Duodenal mucosa (tissue), 2 donors: Measurements from ENCODE around the gene ZNF234.
"Not testable (repeated sequence)": the region's sequence is repeated elsewhere in the genome, so short reads cannot be mapped to it uniquely, and the experiment has no call there.

Source experiments
- H3K27ac ChIP-seq: one replicate; pipeline ENCODE4 v1.7.0; 2013; ENCODE audit warnings: low read depth, low read length
- H3K27me3 ChIP-seq, 2 donors: one replicate each; pipeline ENCODE4 v1.7.0; 2013; ENCODE audit warnings: low read length in 2 of 2, control low read depth in 1 of 2; ENCODE audit not compliant: insufficient read depth in 2 of 2, control insufficient read depth in 1 of 2
- H3K36me3 ChIP-seq, 2 donors: one replicate each; pipeline ENCODE4 v1.7.0; 2013; ENCODE audit warnings: low read length in 2 of 2, control low read depth in 1 of 2; ENCODE audit not compliant: insufficient read depth in 2 of 2, control insufficient read depth in 1 of 2
- H3K4me1 ChIP-seq, 2 donors: one replicate each; pipeline ENCODE4 v1.7.0; 2013; ENCODE audit warnings: low read length in 2 of 2, control low read depth in 1 of 2; ENCODE audit not compliant: insufficient read depth in 2 of 2, control insufficient read depth in 1 of 2
- H3K4me3 ChIP-seq, 2 donors: one replicate each; pipeline ENCODE4 v1.7.0; 2013; ENCODE audit warnings: low read length in 2 of 2, low read depth in 1 of 2
- H3K9ac ChIP-seq, 2 donors: one replicate each; pipeline ENCODE4 v1.7.0; 2013; ENCODE audit warnings: low read length in 2 of 2, low read depth in 1 of 2
- H3K9me3 ChIP-seq, 2 donors: one replicate each; pipeline ENCODE4 v1.7.0; 2013; ENCODE audit warnings: low read length in 2 of 2, control low read depth in 1 of 2; ENCODE audit not compliant: control insufficient read depth in 1 of 2

The ZNF234 gene

GRCh38 chr19:44176590-44176989 is 35.2 kb downstream of the ZNF234 start:
- no peak overlapping the region for H3K9ac ChIP-seq
- no peaks in the 10 kb centered on the region for H3K27me3 ChIP-seq
- H3K27ac ChIP-seq, result no peak overlapping the region
- peaks cover 86 to 92% of the 10 kb centered on the region in 2 donors for H3K9me3 ChIP-seq
- H3K36me3 ChIP-seq, result peaks cover 55 to 58% of the 10 kb centered on the region in 2 donors
- H3K4me1 ChIP-seq, result no peaks in the 10 kb centered on the region
- peak overlapping the region in 1 of 2 donors; percentile 10 for H3K4me3 ChIP-seq

DNA sequence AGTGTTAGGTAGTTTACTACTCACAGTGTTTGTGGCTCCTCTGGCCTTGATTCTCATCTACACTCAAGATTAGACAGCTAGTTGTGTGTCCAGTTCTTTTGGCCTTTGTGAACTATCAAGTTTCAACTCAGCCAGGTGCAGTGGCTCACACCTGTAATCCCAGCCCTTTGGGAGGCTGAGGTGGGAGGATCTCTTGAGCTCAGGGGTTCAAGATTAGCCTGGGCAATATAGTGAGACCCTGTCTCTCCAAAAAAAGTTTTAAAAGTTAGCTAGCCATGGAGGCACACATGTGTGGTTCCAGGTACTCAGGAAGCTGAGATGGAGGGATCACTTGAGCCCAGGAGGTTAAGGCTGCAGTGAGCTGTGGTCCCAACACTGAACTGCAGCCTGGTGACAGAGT is 39.6 kb downstream of the ZNF234 start:
- H3K9me3 ChIP-seq, result peaks cover 64 to 72% of the 10 kb centered on the region in 2 donors
- H3K27me3 ChIP-seq, result no peaks in the 10 kb centered on the region
- no peaks in the 10 kb centered on the region for H3K4me1 ChIP-seq
- H3K9ac ChIP-seq, result no peak overlapping the region
- H3K4me3 ChIP-seq, result no peak overlapping the region
- H3K27ac ChIP-seq, result no peak overlapping the region
- peaks cover 12 to 14% of the 10 kb centered on the region in 2 donors for H3K36me3 ChIP-seq

DNA sequence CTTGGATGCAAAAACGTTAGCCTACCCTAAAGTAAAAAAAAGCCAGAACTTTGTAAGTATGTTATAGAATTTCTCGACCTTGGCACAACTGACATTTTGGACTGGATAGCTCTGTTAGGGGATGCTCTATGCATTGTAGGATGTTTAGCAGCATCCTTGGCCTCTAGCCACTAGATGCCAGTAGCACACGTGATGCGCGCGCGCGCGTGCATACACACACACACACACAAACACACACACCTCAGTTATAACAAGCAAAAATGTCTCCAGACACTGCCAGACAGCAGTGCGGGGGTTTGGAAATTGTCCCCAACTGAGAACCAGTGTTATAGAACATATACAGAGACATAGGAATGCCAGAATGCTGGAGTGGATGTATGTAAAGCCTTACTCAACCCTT is 40.8 kb downstream of the ZNF234 start:
- Histone ChIP-seq H3K9ac (no peak overlapping the region), H3K27ac (no peak overlapping the region), H3K4me1 (no peaks in the 10 kb centered on the region), H3K4me3 (peak overlapping the region in 1 of 2 donors; percentile 16), H3K36me3 (peaks cover 0 to 3% of the 10 kb centered on the region in 2 donors), H3K9me3 (peaks cover 55 to 60% of the 10 kb centered on the region in 2 donors), H3K27me3 (no peaks in the 10 kb centered on the region)

- Histone ChIP-seq H3K4me3 (no peak overlapping the region), H3K27me3 (no peaks in the 10 kb centered on the region), H3K4me1 (no peaks in the 10 kb centered on the region), H3K9me3 (peaks cover 9% of the 10 kb centered on the region in 2 donors), H3K36me3 (no peaks in the 10 kb centered on the region), H3K27ac (no peak overlapping the region), H3K9ac (no peak overlapping the region)
Observed at GRCh38 chr19:44190020-44190419, 48.7 kb downstream of the ZNF234 start.

- H3K27me3 ChIP-seq, result no peaks in the 10 kb centered on the region
- H3K9me3 ChIP-seq, result peaks cover 6 to 9% of the 10 kb centered on the region in 2 donors
- H3K9ac ChIP-seq, result no peak overlapping the region
- H3K27ac ChIP-seq, result no peak overlapping the region
- no peaks in the 10 kb centered on the region for H3K36me3 ChIP-seq
- H3K4me3 ChIP-seq, result no peak overlapping the region
- no peaks in the 10 kb centered on the region for H3K4me1 ChIP-seq
Observed at GRCh38 chr19:44192127-44192526, 50.8 kb downstream of the ZNF234 start.

- Histone ChIP-seq H3K4me1 (no peaks in the 10 kb centered on the region), H3K9me3 (peaks cover 7 to 10% of the 10 kb centered on the region in 2 donors), H3K36me3 (no peaks in the 10 kb centered on the region), H3K4me3 (no peak overlapping the region), H3K27me3 (no peaks in the 10 kb centered on the region), H3K9ac (no peak overlapping the region), H3K27ac (no peak overlapping the region)
Observed at GRCh38 chr19:44196772-44197171, 55.4 kb downstream of the ZNF234 start.

DNA sequence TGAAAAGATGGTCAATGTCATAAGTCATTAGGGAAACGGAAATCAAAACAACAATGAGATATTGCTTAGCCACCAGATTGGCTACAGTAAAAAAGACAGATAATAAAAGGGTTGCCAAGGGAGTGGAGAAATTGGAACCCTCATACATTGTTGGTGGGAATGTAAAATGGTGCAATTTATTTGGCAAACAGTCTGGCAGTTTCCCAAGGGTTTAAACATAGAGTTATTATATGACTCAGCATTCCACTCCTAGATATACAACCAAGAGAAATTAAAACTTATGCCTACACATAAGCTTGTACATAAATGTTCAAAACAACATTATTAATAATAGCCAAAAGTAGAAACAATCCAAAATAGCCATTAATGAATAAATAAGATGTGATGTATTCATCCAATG is 61.1 kb downstream of the ZNF234 start:
- Histone ChIP-seq H3K9me3 (peaks cover 5 to 14% of the 10 kb centered on the region in 2 donors), H3K9ac (no peak overlapping the region), H3K27ac (no peak overlapping the region), H3K4me1 (peaks cover 0 to under 1% of the 10 kb centered on the region in 2 donors), H3K27me3 (no peaks in the 10 kb centered on the region), H3K36me3 (no peaks in the 10 kb centered on the region), H3K4me3 (no peak overlapping the region)

- H3K27ac ChIP-seq, result no peak overlapping the region
- no peak overlapping the region for H3K9ac ChIP-seq
- H3K27me3 ChIP-seq, result no peaks in the 10 kb centered on the region
- H3K4me1 ChIP-seq, result peaks cover 0 to 5% of the 10 kb centered on the region in 2 donors
- H3K9me3 ChIP-seq, result peaks cover 3 to 14% of the 10 kb centered on the region in 2 donors
- H3K36me3 ChIP-seq, result no peaks in the 10 kb centered on the region
- no peak overlapping the region for H3K4me3 ChIP-seq
Observed at GRCh38 chr19:44202974-44203373, 61.6 kb downstream of the ZNF234 start.

- not testable (repeated sequence) for H3K9me3 ChIP-seq, H3K4me3 ChIP-seq, H3K9ac ChIP-seq, H3K4me1 ChIP-seq, H3K36me3 ChIP-seq, H3K27me3 ChIP-seq, H3K27ac ChIP-seq
Observed at GRCh38 chr19:44203877-44204276, 62.5 kb downstream of the ZNF234 start.

- no peaks in the 10 kb centered on the region for H3K36me3 ChIP-seq
- H3K9me3 ChIP-seq, result peaks cover 3 to 7% of the 10 kb centered on the region in 2 donors
- H3K27me3 ChIP-seq, result no peaks in the 10 kb centered on the region
- H3K4me1 ChIP-seq, result peaks cover 0 to 7% of the 10 kb centered on the region in 2 donors
- H3K9ac ChIP-seq, result no peak overlapping the region
- H3K27ac ChIP-seq, result no peak overlapping the region
- H3K4me3 ChIP-seq, result no peak overlapping the region
Observed at GRCh38 chr19:44204772-44205171, 63.4 kb downstream of the ZNF234 start.
